Measurements from ENCODE around the gene CAMSAP2.

The CAMSAP2 gene

GRCh38 chr1:200906491-200906890, 167.8 kb downstream of the CAMSAP2 start:
- no peak overlapping the region for H3K4me2 ChIP-seq (ENCODE audit: low read depth, low read length)
- H3K4me3 ChIP-seq (ENCODE audit: low read length), result no peak overlapping the region

GRCh38 chr1:200907611-200908097, 169.0 kb downstream of the CAMSAP2 start:
- no peaks in the 10 kb centered on the region for H3K79me2 ChIP-seq (ENCODE audit: low read length)
- no peak overlapping the region for H2AFZ ChIP-seq (ENCODE audit: low read length)
- no peak for DNase-seq
- TF ChIP-seq EZH2 (optimal IDR thresholded peaks at IDR 0.05; ENCODE audit: low read depth, low read length), result no peak
- TF ChIP-seq CTCF (IDR thresholded peaks at IDR 0.05; ENCODE audit: low read length), result no peak
- TF ChIP-seq EZH2phosphoT487 (IDR thresholded peaks at IDR 0.05; ENCODE audit: low read length), result no peak
- no peaks in the 10 kb centered on the region for H3K27me3 ChIP-seq (replicated peaks; ENCODE audit: insufficient read depth, low read length)
- no peaks in the 10 kb centered on the region for H3K4me1 ChIP-seq (ENCODE audit: low read length)
- H3K9me2 ChIP-seq (replicated peaks; ENCODE audit: insufficient read depth, low read length), result no peaks in the 10 kb centered on the region
- H4K20me1 ChIP-seq (ENCODE audit: insufficient read depth, low read length), result no peaks in the 10 kb centered on the region
- H3K9ac ChIP-seq (ENCODE audit: low read length), result no peak overlapping the region
- no peak overlapping the region for H3K4me3 ChIP-seq (ENCODE audit: low read length)
- H3K27ac ChIP-seq (ENCODE audit: low read length), result no peak overlapping the region
- H3F3A ChIP-seq (ENCODE audit: insufficient read depth, low read length), result no peaks in the 10 kb centered on the region
- H3K9me3 ChIP-seq (replicated peaks; ENCODE audit: insufficient read depth, low read length), result no peaks in the 10 kb centered on the region
- H3K36me3 ChIP-seq (replicated peaks; ENCODE audit: insufficient read depth, low read length), result no peaks in the 10 kb centered on the region; the same call in 1 of the 2 replicates
- no peak overlapping the region for H3K4me2 ChIP-seq (ENCODE audit: low read depth, low read length)

More at GRCh38 chr1:200906491-200906890, 167.8 kb downstream of the CAMSAP2 start:
- no peak overlapping the region for H2AFZ ChIP-seq (ENCODE audit: low read length)
- peaks cover 5% of the 10 kb centered on the region; the same call in 1 of the 2 replicates for H3K36me3 ChIP-seq (replicated peaks; ENCODE audit: insufficient read depth, low read length)
- H3K9ac ChIP-seq (ENCODE audit: low read length), result no peak overlapping the region
- DNase-seq, result no peak
- H3K4me1 ChIP-seq (ENCODE audit: low read length), result no peaks in the 10 kb centered on the region
- no peaks in the 10 kb centered on the region for H3K9me2 ChIP-seq (replicated peaks; ENCODE audit: insufficient read depth, low read length)
- no peaks in the 10 kb centered on the region for H3K9me3 ChIP-seq (replicated peaks; ENCODE audit: insufficient read depth, low read length)
- no peaks in the 10 kb centered on the region for H3K27me3 ChIP-seq (replicated peaks; ENCODE audit: insufficient read depth, low read length)
- H3K27ac ChIP-seq (ENCODE audit: low read length), result no peak overlapping the region
- no peaks in the 10 kb centered on the region for H3K79me2 ChIP-seq (ENCODE audit: low read length)
- no peaks in the 10 kb centered on the region for H4K20me1 ChIP-seq (ENCODE audit: insufficient read depth, low read length)
- H3F3A ChIP-seq (ENCODE audit: insufficient read depth, low read length), result no peaks in the 10 kb centered on the region
- TF ChIP-seq EZH2 (optimal IDR thresholded peaks at IDR 0.05; ENCODE audit: low read depth, low read length) (no peak), CTCF (IDR thresholded peaks at IDR 0.05; ENCODE audit: low read length) (no peak), EZH2phosphoT487 (IDR thresholded peaks at IDR 0.05; ENCODE audit: low read length) (no peak)

- no peak overlapping the region for H2AFZ ChIP-seq (ENCODE audit: low read length)
- no peaks in the 10 kb centered on the region for H3K27me3 ChIP-seq (replicated peaks; ENCODE audit: insufficient read depth, low read length)
- H4K20me1 ChIP-seq (ENCODE audit: insufficient read depth, low read length), result no peaks in the 10 kb centered on the region
- TF ChIP-seq CTCF (IDR thresholded peaks at IDR 0.05; ENCODE audit: low read length) (no peak), EZH2phosphoT487 (IDR thresholded peaks at IDR 0.05; ENCODE audit: low read length) (no peak), EZH2 (optimal IDR thresholded peaks at IDR 0.05; ENCODE audit: low read depth, low read length) (no peak)
- H3F3A ChIP-seq (ENCODE audit: insufficient read depth, low read length), result no peaks in the 10 kb centered on the region
- DNase-seq, result no peak
- no peaks in the 10 kb centered on the region; the same call in 1 of the 2 replicates for H3K36me3 ChIP-seq (replicated peaks; ENCODE audit: insufficient read depth, low read length)
- H3K4me3 ChIP-seq (ENCODE audit: low read length), result no peak overlapping the region
- H3K27ac ChIP-seq (ENCODE audit: low read length), result no peak overlapping the region
- H3K9me3 ChIP-seq (replicated peaks; ENCODE audit: insufficient read depth, low read length), result no peaks in the 10 kb centered on the region
- H3K4me1 ChIP-seq (ENCODE audit: low read length), result no peaks in the 10 kb centered on the region
- H3K9me2 ChIP-seq (replicated peaks; ENCODE audit: insufficient read depth, low read length), result no peaks in the 10 kb centered on the region
- no peaks in the 10 kb centered on the region for H3K79me2 ChIP-seq (ENCODE audit: low read length)
- H3K4me2 ChIP-seq (ENCODE audit: low read depth, low read length), result no peak overlapping the region
- no peak overlapping the region for H3K9ac ChIP-seq (ENCODE audit: low read length)
Observed at GRCh38 chr1:200908191-200908868, 169.6 kb downstream of the CAMSAP2 start.
